ENCODE measurements around the gene EIPR1. TPM values are rescaled to one million over a fixed set of nuclear protein-coding genes. Genes with fewer than 3 reads are reported as not detected.

Gene EIPR1
- total RNA-seq, 2 experiments from 2014 or later, result 38.3 to 43.1 TPM

DNA sequence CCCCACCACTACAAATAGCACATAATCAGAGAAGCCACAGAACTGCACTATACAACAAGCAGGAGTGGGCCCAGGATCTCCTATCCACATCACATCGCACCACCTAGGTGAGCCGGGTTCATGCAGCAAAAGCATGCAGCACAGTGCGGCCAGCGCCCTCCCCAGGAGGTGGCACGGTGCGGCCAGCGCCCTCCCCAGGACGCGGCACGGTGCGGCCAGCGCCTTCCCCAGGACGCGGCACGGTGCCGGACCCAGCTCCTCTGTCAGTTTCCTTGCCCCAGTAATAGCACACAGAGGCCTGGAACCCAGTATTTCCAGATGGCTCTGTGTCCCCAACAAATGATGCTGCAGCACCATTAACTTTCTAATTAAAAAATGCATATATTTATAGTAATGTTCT lies 114.1 kb downstream of the EIPR1 start:
- peaks cover 7% of the 10 kb centered on the region for H3K36me3 Mint-ChIP-seq
- H3K4me3 Mint-ChIP-seq, result no peak overlapping the region
- H3K4me1 Mint-ChIP-seq, result peaks cover 8% of the 10 kb centered on the region
- H3K27me3 Mint-ChIP-seq, result no peaks in the 10 kb centered on the region
- H3K9me3 Mint-ChIP-seq, result no peaks in the 10 kb centered on the region
- no peak for DNase-seq
- no peak overlapping the region for H3K27ac Mint-ChIP-seq

DNA sequence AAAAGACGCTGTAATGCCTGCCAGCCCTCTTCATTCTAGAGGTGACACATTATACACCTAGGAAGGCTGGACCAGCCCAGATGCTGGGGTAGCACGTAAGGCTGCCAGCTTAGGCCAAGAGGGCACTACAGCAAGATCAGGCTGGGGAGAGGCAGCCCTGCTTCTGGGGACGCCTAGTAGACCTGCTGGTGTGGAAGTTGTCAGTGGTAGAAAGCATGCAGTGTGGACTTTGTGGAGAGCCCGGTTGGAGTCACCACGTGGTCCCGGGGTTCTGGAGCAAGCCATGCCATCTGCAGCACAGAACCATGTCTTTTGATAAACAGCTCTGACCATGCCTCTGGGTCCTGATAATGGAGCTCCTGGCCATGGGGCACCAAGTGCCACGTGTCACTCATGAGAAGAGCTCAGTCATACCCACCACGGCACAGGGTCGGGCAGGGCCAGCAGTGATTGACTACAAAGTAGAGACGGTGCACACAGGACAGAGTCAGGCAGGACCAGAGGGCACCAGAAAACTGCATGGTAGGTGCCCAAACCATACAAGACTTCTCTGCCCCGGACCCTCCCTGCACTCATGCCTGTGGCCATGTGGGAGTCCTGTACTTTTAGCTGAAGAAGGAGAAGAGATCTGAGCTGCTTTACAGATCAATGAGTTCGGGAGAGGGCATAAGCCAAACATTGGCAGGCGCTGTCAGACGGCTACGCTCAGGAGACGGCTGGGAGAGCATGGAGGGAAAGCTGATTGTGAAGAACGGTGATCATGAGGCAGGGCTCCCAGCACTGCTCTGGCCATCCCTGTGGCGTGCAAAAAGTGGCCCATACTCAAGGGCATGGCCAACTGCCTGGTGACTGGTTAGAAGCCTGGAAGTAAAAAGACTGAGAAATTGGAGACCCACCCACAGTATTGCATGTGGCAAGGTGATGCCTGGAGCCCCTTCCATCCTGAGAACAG lies 114.9 kb downstream of the EIPR1 start:
- H3K27me3 Mint-ChIP-seq, result no peaks in the 10 kb centered on the region
- no peak for DNase-seq
- H3K36me3 Mint-ChIP-seq, result peaks cover 7% of the 10 kb centered on the region
- H3K27ac Mint-ChIP-seq, result no peak overlapping the region
- H3K4me1 Mint-ChIP-seq, result peaks cover 8% of the 10 kb centered on the region
- H3K4me3 Mint-ChIP-seq, result no peak overlapping the region
- no peaks in the 10 kb centered on the region for H3K9me3 Mint-ChIP-seq

DNA sequence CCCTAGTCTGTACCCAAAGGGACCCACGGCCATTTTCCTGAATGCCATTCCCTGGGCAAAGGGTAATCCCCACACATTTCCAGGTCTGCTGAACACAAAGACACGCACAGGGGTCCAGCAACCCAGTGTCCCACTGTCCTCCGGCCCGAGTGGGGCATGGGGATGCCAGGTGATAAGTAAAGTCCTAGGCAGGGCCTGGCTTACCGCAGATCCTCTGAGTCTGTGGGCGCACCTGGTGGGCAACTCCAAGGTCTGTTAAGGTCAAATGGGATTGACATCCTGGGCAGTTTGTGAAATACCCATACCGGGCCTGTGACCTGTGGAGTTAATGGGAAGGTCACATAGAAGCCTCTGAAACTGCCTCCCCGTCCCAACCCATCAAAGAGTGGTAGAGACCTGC lies 116.1 kb downstream of the EIPR1 start:
- peaks cover 8% of the 10 kb centered on the region for H3K4me1 Mint-ChIP-seq
- no peaks in the 10 kb centered on the region for H3K9me3 Mint-ChIP-seq
- H3K27ac Mint-ChIP-seq, result no peak overlapping the region
- H3K4me3 Mint-ChIP-seq, result no peak overlapping the region
- no peak for DNase-seq
- H3K27me3 Mint-ChIP-seq, result no peaks in the 10 kb centered on the region
- peaks cover 11% of the 10 kb centered on the region for H3K36me3 Mint-ChIP-seq

DNA sequence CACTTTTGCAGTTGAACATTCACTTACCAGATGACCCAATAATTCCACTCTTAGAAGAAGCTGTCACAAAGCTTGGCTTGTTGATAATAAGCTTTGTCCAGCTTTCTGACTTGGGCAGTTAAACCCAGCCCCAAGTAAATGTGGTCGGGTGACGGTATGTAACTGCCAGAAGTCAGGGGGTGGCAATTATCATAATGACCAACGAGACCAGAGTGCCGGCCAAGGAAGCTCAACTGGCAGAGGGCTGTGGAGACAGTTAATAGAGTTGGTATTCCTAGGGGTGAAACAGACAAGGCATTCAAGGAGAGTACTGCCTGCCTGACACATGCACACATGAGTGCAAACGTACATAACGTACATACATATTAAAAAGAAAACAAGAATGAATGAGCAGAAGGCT lies 116.7 kb downstream of the EIPR1 start:
- H3K27me3 Mint-ChIP-seq, result no peaks in the 10 kb centered on the region
- DNase-seq, result no peak
- no peaks in the 10 kb centered on the region for H3K9me3 Mint-ChIP-seq
- peaks cover 8% of the 10 kb centered on the region for H3K4me1 Mint-ChIP-seq
- peaks cover 14% of the 10 kb centered on the region for H3K36me3 Mint-ChIP-seq
- H3K27ac Mint-ChIP-seq, result no peak overlapping the region
- no peak overlapping the region for H3K4me3 Mint-ChIP-seq

DNA sequence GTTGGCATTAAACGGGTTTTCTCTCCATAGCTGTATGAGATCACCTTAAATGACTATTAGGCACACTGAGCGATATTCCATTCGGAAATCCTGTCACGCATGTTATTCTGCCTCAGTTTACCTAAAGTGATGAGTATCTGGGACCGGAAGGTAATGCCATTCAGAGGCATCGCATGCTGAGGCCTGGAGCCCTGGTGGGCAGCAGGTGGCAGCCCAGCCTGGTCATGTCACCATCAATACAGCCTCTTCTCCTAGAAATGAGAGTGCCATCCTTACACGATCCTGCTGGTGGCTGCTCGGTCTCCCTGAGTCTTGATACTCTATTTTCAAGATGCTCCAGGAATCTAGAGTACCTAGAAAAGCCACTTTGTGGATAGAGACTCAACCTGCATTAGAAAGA lies 119.8 kb downstream of the EIPR1 start:
- Mint-ChIP-seq H3K27me3 (no peaks in the 10 kb centered on the region), H3K27ac (no peak overlapping the region), H3K36me3 (peaks cover 30% of the 10 kb centered on the region), H3K4me1 (peaks cover 10% of the 10 kb centered on the region), H3K4me3 (no peak overlapping the region), H3K9me3 (no peaks in the 10 kb centered on the region)
- DNase-seq, result no peak

DNA sequence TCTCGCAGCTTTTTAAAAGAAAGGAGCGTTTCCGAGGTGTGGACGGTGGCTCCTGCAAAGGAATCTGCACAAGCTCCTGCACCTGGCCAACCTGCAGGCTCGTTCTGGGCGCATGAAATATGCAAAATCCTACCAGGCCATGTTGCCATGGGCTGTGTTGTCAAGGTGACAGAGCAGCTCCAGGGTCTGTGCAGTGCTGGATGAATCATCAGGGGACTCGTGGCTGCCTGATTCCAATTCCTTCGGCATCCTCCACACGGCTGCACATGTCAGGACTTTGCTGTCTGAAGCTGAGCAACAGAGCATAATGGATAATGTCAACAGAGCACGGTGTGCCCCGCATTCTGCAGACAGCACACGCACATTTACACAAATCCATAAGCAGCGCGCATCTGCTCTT lies 120.5 kb downstream of the EIPR1 start:
- peaks cover 10% of the 10 kb centered on the region for H3K4me1 Mint-ChIP-seq
- H3K36me3 Mint-ChIP-seq, result peaks cover 34% of the 10 kb centered on the region
- no peaks in the 10 kb centered on the region for H3K9me3 Mint-ChIP-seq
- no peak for DNase-seq
- H3K4me3 Mint-ChIP-seq, result no peak overlapping the region
- H3K27ac Mint-ChIP-seq, result no peak overlapping the region
- H3K27me3 Mint-ChIP-seq, result no peaks in the 10 kb centered on the region

DNA sequence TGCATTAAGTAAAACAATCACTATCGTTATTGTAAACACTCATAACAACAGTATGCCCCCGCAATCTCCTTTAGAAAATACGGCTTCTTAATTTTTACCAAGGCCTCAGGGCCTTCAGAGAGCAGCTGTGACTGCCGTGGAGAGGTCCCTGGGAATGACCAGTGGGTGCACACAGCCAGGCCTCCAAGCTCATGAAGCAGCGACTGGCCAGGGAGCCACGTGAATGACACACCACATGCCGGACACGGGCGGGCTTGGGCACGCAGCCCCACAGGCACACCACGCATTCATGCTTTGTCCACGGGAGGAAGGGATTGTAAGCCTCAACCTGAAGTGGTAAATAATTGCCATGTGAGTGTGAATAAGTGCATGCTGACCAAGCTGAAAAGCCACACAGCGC lies 121.0 kb downstream of the EIPR1 start:
- H3K27ac Mint-ChIP-seq, result no peak overlapping the region
- H3K36me3 Mint-ChIP-seq, result peaks cover 39% of the 10 kb centered on the region
- no peak overlapping the region for H3K4me3 Mint-ChIP-seq
- H3K9me3 Mint-ChIP-seq, result no peaks in the 10 kb centered on the region
- H3K27me3 Mint-ChIP-seq, result no peaks in the 10 kb centered on the region
- H3K4me1 Mint-ChIP-seq, result peaks cover 10% of the 10 kb centered on the region
- no peak for DNase-seq

DNA sequence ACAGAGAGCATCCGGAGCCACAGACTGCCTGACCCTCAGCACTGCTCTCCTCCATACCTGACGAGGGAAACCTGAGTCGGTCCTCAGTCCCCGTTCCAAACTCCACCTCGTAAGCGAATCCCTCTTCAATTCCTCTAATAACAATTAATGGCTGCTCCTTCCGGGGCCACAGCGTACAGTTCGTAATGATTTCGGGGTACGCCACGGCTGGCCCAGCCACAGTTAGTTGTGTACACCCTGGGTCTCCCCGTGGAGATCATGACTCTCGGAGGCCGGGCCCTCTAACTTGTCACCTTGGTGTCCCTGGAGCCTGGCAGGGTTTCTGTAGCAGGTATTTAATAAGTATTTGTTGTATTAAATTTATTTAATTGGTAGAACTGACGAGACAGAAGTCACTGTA lies 121.5 kb downstream of the EIPR1 start:
- H3K27me3 Mint-ChIP-seq, result no peaks in the 10 kb centered on the region
- H3K36me3 Mint-ChIP-seq, result peaks cover 44% of the 10 kb centered on the region
- no peak for DNase-seq

DNA sequence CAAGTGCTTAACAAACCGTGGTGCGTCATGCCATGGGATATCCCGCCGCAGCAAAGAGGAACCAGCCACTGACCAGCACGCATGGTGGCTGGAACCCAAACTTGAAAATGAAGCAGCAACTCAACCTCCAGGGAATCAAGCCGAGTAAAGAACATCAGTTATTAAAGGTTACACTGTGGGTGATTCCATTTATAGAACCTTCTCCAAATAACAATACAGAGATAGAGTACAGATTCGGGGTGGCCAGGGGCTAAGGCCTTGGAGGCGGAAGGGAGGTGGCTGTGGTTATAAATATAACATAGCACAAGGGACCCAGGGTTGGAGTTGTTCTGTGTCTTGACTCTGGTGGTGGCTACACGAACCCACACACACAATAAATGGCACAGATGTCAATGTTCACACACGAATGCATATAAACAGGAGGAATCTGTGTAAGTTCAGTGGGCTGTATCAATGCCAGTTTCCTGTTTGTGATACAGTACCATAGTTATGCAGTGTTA lies 123.1 kb downstream of the EIPR1 start:
- no peak for DNase-seq
- Mint-ChIP-seq H3K27me3 (no peaks in the 10 kb centered on the region), H3K4me1 (peaks cover 9% of the 10 kb centered on the region), H3K9me3 (peaks cover 3% of the 10 kb centered on the region), H3K4me3 (no peak overlapping the region), H3K27ac (no peak overlapping the region), H3K36me3 (peaks cover 54% of the 10 kb centered on the region)

More for the DNA sequence above, 121.5 kb downstream of the EIPR1 start:
- H3K27ac Mint-ChIP-seq, result no peak overlapping the region
- peaks cover 10% of the 10 kb centered on the region for H3K4me1 Mint-ChIP-seq
- no peak overlapping the region for H3K4me3 Mint-ChIP-seq
- H3K9me3 Mint-ChIP-seq, result no peaks in the 10 kb centered on the region

DNA sequence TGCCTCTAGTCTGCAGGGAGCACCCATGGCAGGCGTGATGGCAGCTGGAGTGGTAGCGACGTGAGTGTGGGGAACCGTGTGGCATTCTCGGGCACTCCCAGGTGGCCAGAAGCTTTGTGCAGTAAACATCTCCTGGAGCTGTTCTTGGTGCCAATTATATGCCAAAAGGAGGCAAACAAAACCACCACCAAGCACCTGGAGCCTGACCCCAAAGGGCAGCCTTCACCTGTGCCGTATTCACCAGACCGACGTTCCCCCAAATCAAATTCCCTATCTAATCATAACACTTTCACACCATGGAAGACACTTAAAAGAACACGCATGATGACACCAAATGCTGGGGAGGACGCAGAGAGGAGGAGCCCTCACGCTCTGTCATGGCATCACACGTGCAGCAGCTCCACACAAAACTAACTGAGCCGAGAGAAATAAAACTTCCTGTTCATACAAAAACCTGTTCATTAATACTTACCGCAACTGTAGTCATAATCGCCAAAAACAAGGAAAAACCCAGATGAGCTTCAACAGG lies 123.6 kb downstream of the EIPR1 start:
- Mint-ChIP-seq H3K9me3 (peaks cover 9% of the 10 kb centered on the region), H3K4me1 (peaks cover 4% of the 10 kb centered on the region), H3K27me3 (no peaks in the 10 kb centered on the region), H3K36me3 (peaks cover 59% of the 10 kb centered on the region), H3K27ac (no peak overlapping the region), H3K4me3 (no peak overlapping the region)
- DNase-seq, result no peak

DNA sequence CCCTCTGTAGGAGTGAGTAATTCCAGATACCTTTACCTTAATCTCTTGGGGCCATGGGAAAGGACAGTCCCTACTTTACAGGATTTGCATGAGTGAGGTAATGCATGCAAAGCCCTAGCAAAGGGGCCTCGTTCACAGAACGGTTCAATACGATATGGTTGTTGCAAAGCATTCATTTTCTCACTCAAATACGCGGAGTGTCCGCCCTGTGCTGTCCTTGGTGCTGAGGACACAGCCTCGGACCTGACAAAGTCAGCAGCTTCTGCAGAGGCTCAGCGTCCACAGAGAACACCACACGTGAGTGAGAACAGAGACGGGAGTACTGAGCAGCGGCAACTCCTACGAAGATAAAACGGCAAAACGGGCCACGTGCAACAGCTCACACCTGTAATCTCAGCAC lies 125.7 kb downstream of the EIPR1 start:
- H3K4me1 Mint-ChIP-seq, result peaks cover 4% of the 10 kb centered on the region
- H3K27ac Mint-ChIP-seq, result no peak overlapping the region
- H3K27me3 Mint-ChIP-seq, result no peaks in the 10 kb centered on the region
- H3K36me3 Mint-ChIP-seq, result peaks cover 73% of the 10 kb centered on the region
- no peak overlapping the region for H3K4me3 Mint-ChIP-seq
- H3K9me3 Mint-ChIP-seq, result peaks cover 12% of the 10 kb centered on the region
- DNase-seq, result no peak

DNA sequence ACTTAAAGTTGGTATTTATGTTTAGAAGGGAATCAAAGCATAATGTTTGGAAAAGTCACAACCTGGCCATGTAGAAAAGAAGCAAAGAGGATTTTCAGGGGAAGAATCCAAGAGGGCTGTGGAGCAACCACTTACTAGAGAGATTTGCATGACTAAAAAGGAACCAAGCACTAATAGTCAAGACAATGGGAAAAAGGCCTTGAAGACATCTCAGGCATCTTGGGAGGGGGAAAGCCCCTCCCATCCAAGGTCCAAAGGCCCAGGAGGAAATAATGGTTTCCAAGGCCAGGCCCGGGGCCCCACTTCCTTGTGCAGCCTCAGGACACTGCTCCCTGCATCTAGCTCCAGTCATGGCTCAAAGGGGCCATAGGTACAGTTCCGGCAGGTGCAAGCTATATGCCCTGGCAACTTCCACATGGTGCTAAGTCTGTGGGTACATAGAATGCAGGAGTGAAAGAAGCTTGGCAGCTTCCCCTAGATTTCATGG lies 128.1 kb downstream of the EIPR1 start:
- H3K4me3 Mint-ChIP-seq, result no peak overlapping the region
- DNase-seq, result no peak
- H3K27me3 Mint-ChIP-seq, result no peaks in the 10 kb centered on the region
- H3K27ac Mint-ChIP-seq, result no peak overlapping the region
- H3K9me3 Mint-ChIP-seq, result peaks cover 12% of the 10 kb centered on the region
- H3K4me1 Mint-ChIP-seq, result peaks cover 1% of the 10 kb centered on the region
- H3K36me3 Mint-ChIP-seq, result peaks cover 72% of the 10 kb centered on the region

DNA sequence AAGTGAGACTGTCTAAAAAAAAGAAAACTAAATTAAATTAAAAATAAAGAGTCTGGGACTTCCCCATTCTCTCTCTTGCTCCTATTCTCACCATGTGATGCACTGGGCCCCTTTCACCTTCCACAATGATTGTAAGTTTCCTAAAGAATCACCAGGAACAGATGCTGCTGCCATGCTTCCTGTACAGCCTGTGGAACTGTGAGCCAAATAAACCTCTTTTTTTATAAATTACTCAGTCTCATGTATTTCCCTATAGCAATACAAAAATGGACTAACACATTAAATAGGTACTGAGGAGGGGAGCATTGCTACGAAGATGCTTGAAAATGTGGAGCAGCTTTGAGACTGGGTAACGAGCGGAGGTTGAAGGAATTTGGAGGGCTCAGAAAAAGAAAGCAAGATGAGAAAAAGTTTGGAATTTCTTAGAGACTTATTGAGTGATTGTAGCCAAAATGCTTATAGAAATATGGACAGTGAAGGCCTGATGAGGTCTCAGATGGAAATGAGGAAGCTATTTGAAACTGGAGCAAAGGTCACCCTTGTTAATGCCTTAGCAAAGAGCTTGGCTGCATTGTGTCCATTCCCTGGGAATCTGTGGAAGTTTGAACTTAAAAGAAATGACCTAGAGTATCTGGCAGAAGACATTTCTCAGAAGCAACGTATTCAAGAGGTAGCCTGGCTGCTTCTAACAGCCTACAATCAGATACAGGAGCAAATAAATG lies 128.7 kb downstream of the EIPR1 start:
- peaks cover 68% of the 10 kb centered on the region for H3K36me3 Mint-ChIP-seq

DNA sequence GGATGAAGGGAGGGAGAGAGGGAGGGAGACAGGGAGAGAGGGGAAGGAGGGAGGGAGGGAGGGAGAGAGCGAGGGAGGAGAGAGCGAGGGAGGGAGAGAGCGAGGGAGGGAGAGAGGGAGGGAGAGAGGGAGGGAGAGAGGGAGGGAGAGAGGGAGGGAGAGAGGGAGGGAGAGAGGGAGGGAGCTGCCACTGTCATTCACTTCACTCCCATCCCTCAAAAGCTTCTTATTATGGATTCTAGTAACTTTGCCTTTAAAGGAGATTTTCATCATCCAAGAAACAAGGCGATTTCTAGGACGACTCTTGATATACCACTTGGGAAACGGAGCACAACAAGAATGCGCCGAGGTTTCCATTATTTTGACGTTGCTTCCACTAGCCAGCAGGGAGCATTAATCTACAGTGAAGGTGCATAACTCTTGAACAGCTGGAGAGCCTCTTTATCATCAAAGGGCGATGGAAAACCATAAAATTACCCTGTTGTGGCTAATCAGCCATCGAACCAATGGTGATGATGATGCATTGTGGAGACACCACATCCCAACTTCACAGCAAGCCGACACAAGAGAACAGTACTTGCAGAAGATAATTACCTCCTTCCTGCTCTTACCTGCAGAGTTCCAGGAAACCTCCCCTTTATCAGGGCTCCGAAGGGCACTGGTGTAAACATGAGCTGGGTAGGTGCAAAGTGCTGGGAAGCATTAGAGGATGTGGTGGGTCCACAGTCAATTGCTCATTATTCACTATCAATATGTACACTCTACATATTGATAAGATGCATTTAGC lies 130.5 kb downstream of the EIPR1 start:
- peaks cover 62% of the 10 kb centered on the region for H3K36me3 Mint-ChIP-seq
- DNase-seq, result no peak
- H3K27me3 Mint-ChIP-seq, result no peaks in the 10 kb centered on the region
- H3K27ac Mint-ChIP-seq, result no peak overlapping the region
- H3K9me3 Mint-ChIP-seq, result peaks cover 12% of the 10 kb centered on the region
- peaks cover 19% of the 10 kb centered on the region for H3K4me1 Mint-ChIP-seq
- no peak overlapping the region for H3K4me3 Mint-ChIP-seq

More for the DNA sequence above, 128.7 kb downstream of the EIPR1 start:
- H3K27ac Mint-ChIP-seq, result no peak overlapping the region
- no peaks in the 10 kb centered on the region for H3K27me3 Mint-ChIP-seq
- peaks cover 4% of the 10 kb centered on the region for H3K4me1 Mint-ChIP-seq
- H3K9me3 Mint-ChIP-seq, result peaks cover 12% of the 10 kb centered on the region
- DNase-seq, result no peak
- H3K4me3 Mint-ChIP-seq, result no peak overlapping the region
